Measurements from ENCODE around the gene HP1BP3. TPM values are rescaled to one million over a fixed set of nuclear protein-coding genes. Genes with fewer than 3 reads are reported as not detected.

Gene HP1BP3
- polyA plus RNA-seq, 5 donors, result 280 to 430 (median 419) TPM

DNA sequence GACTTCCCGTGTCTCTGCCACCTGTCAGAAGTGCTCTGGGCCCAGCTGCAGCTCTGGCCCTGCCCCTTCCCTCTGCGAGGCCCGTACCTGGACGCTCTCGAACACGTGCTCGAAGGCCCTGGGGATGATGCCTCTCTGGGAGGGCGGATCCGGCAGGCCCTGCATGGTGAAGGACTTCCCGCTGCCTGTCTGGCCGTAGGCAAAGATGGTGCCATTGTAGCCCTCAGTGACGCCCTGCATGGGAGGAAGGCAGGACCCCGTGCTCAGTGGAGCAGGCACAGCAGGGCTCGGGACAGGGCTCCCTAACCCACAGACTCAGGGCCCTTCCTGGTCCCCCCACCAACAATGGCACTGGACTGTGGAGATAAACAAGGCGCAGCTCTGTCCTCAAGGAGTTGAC is 71.7 kb downstream of the HP1BP3 start:
- DNase-seq, result no peak

DNA sequence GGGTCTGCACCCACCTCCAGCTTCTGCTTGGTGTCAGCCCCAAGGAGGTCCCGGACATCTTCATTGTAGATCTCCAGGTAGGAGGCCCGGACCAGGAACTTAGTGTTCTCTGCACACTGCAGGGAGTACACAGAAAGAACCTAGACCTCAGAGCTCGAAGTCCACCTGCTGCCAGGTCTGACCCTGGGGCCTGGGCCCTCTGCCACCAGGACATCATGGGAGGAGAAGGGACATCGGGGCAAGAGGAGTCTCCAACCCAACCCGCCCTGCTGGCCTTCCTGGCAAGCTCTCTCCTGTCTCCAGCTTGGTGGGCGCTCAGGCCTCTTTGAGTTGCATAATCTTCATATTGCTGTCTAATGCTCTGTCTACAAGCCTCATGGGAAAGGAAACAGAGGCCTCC is 73.7 kb downstream of the HP1BP3 start:
- no peak for DNase-seq

DNA sequence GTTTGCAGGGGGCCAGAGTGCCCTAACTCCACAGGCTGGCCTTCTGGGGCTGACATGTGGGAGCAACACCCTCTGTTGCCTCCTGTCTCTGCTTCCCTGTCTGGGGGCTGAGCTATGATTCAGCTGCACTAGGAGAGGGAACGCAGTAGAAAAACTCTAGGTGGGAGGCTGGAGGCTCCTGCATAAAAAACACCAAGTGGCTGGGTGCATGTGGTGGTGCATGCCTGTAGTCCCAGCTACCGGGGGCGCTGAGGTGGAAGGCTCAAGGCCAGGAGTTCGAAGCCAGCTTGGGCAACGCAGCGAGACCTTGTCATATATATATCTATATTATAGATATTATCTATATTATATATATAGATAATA is 74.9 kb downstream of the HP1BP3 start:
- DNase-seq, result no peak

DNA sequence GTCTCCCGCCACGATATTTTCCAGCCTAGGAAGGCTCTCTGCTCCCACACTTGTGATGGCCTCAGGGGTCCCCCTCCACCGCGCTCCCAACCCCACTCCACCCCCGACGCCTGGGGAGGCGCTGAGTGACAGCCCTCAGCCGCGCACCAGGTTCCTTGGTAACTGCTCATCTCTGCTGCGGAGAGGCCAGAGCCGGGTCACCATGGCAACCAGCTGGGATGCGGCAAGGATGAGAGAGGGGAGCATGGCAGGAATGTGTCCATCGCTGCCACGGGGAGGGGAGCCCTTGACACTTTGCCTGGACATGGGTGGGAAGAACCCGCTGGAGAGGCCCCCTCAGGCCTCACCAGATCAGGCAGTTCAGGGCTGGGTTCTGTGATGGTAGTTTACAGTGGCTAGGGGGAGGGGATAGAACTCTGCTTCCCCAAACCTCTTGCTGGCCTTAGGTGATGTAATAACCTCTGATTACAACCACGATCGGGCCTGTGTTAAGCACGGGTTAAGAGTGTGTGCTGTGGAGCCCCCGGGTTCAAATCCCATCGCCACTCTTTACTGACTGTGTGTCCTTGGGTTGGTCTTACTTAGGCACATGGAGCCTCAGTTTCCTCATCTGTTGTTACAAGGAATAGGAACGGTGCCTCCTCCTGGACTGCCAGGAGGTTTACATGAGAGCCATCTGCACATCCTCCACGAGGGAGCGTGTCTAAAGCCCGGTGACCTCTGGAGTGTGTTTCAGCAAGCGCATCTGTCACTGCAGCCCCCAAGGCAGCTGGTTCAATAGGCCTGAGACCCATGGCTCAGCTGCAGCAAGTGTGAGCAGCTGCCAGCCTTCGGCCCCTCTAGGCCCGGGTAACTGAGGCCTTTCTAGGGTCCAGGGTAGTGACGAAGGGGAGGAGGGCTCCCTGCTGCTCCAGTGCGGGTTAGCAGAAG is 75.6 kb downstream of the HP1BP3 start:
- no peak for DNase-seq

DNA sequence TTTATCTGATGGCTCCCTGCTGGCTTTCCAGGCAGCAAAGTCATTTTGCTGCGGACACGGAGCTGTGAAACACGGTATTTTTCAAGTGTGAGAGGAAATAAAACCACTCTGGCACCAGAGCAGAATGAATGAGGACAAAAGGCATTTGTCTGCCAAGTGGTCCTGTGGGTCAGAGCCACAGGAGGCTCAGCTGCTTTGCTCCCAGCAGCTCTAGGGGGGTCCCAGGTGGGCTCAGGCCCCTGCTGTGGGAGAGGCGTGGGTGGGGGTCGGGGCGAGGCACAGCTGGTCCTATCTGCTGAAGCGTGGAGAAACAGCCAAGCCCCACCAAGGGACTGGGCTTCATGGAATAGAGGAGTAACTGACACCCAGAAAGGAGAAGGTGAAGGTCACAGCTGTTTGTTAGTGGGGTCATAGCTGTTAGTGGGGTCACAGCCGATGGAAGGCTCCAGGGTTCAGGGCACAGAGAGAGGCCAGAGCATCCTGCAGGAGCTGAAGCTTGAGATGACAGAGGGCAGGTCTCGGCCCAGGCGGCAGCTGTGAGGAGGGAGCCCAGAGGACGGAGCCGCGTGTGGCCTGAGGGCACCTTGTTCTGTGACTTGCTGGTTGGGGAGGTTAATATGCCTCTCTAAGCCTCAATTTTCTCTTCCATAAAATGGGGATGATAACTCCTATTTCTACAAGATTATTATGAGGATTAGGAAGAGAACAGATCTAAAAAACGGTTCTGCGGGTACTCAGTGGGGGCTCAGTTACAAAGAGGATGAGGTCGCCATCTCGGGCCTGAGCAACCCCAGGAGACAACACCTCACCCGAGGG is 76.4 kb downstream of the HP1BP3 start:
- DNase-seq, result no peak

DNA sequence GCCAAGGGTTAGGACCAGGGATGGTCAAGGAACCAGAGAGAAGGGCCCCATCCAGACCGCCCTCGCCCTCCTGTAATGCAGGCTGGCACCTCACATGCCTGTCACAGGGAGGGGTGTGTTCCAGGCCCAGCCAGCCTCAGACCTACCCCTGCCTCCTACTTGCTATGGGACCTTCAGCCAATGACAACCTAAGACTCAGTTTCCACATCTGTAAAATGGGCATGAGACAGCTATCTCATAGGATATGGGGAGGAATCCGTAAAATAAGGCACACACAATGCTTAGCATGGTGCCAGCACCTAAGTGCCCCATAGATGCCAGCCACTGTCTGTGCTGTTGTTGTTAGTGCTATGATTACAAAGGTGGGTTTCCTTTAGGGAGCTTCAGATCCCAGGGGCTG is 77.2 kb downstream of the HP1BP3 start:
- DNase-seq, result no peak

DNA sequence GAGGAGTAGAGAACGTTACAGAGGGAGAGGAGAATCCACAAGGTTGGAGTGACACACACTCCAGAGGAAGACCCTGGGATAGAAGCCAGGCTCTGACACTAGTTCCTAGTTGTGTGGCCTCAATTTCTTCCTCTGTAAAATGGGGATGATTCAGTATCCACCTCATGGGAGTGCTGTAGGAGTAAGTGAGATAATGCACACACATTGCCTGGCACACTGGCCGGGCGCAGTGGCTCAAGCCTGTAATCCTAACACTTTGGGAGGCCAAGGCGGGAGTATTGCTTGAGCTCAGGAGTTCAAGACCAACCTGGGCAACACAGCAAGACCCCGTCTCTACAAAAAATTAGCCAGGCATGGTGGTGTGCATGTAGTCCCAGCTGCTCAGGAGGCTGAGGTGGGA is 78.2 kb downstream of the HP1BP3 start:
- no peak for DNase-seq

DNA sequence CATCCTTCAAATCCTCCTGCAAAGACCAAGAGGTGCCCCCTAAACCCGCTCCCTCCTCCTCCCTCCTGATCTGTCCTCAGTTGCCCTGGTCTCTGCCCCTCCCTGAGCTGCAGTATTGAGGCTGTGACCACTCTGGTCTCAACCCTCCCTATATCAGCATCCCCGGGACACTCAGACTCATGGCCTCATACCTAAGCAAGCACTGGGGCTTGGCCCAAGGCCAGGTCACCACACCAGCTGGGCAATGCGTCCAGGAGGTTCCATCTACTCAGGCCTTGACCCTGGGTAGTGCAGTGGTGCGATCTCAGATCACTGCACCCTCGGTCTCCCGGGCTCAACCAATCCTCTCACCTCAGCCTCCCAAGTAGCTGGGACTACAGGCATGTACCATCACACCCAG is 79.0 kb downstream of the HP1BP3 start:
- DNase-seq, result no peak

DNA sequence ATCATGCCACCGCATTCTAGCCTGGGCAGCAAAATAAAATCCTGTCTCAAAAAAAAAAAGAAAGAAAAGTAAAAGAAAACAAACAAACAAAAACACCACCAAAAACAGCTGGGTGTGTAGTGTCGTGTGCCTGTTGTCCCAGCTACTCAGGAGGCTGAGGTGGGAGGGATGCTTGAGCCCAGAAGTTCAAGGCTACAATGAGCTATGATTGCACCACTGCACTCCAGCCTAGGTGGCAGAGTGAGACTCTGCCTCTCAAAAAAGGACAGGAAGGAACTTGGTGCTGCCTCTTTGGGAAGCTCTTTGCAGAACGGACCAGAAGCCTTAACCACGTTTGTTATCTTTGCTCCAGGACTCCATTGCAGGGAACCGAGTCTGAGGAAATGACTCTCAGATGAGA is 80.3 kb downstream of the HP1BP3 start:
- no peak for DNase-seq

DNA sequence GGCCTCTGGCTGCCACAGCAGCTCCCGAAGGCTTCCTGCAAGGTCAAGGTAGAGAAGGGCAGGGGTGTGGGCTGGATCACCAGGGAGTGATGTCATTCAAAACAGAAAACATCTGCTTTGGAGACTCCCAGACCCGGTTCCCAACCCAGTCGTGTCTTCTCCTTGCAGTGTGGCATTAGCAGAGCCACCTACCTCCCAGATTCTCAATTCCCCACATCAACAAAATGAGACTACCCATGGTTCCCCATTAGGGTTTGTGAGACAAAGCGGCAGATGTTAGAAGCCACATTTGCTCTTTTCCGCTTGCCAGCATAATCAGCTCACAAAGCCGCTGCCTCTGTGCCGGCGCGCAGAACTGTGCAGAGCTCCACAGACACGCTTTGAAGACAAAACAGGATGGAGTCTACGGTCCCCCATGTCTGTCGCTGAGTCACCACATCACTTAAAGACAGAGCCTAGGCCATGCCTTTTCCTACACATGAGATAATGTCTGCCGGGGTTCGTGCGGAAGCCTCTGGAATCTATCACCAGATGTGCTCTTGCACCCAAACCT is 81.8 kb downstream of the HP1BP3 start:
- no peak for DNase-seq

DNA sequence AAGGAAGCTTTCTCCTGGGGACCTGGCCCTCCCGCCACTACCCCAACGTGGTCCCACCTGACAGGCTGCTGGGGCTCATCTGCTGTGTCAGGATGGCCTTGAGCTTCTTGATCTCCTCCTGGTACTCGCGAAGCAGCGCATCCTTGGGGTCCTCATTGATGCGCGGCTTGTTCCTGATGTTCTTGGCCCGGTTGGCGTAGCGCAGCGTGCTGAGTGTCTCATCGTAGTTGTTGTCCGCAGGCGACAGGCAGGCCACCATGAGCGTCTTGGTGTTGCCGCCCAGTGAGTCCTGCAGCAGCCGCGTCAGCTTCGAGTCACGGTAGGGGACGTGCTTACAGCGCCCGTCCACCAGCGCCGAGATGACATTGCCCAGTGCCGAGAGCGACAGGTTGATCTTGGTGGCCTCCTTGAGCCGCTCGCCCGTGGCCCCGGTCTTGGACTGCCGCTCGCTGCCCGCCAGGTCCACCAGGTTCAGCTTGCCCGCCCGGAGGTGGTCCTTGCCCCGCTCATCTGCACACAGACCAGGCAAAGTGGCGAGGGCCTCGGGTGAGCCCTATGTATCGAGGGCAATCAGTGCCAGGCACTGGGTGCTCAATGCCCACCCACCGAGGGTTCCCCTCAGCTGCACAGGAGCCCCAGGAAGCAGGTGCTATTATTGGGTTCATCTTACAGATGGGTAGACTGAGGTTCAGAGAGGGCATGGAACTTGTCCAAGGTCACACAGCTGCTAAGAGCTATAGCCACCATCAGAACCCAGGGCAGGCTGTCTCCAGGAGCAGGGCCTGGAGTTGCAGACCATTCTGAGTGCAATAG is 82.5 kb downstream of the HP1BP3 start:
- DNase-seq, result no peak

DNA sequence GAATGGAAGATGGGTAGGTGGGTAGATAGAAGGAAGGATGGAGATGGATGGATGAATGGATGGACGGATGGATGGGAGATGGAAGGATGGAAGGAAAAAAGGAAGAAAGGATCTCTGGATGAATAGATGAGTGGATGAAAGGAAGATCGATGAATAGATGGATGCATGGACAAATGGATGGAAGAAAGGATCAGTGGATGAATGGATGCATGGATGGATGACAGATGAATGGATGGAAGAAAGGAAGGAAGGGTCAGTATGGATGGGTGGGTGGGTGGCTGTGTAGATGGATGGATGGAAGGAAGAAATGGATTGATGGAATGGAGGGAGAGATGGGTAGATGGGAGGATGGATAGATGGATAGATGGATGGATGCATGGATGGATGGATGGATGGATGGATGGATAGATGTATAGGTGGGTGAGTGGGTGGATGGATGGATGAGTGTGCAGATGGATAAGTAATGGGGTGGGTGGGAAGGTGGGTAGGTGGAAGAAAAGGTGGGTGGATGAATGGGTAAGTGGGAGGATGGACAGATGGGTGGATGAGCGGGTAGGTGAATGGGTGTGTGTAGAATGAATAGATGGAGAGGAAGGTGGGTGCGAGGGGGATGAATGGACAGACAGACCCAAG is 83.9 kb downstream of the HP1BP3 start:
- DNase-seq, result no peak

DNA sequence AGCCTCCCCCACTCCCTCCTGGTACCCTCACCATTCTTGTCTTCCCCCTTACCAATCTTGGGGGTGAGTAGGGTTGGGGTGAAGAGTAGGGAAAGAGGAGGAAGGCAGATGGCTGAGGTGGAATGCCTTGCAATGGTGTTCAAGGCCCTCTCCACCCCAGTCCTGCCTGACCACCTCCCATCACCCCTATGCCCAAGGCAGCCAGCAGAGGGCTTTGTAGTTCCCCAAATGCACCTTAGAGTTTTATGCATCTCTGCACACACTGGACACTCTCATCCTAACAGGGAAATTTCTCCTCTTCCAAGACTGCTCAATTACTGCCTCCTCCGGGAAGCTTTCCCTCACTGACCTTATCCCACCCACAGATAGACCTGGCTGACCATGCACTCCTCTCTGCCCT is 84.7 kb downstream of the HP1BP3 start:
- no peak for DNase-seq

DNA sequence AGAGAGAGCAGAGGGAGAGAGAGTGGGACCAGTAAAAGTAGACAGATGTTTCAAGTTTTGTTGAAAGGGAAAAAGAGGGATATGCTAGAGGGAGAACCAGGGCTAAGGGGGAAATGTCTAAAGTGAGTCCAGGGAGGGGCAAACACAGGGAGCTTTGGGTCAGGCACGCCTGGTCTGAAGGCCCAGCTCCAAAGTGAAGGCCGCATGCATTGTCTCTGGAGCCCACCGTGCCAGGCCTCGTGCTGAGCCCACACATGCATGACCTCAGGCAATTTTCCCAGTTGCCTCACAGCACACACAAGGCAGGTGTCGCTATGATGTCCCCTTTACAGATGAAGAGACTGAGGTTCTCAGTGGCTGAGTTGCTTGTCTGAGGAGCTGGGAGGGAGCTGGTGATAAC is 85.3 kb downstream of the HP1BP3 start:
- no peak for DNase-seq

DNA sequence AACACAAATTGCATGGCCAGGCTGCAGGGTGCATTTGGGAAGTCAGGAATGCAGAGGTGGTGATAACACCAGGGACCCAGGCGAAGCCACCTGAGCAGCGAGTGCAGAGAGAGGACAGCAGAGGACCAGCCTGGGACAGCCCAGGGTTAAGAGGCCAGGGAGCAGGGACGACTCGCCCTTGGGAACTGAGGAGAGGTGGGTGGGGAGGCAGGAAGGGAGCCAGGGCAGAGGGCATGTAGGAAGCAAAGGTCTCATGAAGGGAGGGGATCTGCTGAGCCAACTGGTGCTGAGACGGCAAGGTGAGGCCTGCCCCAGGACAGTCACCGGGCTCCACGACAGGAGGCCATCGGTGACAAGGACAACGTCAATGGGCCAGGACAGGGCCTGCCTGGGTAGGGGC is 85.7 kb downstream of the HP1BP3 start:
- no peak for DNase-seq

DNA sequence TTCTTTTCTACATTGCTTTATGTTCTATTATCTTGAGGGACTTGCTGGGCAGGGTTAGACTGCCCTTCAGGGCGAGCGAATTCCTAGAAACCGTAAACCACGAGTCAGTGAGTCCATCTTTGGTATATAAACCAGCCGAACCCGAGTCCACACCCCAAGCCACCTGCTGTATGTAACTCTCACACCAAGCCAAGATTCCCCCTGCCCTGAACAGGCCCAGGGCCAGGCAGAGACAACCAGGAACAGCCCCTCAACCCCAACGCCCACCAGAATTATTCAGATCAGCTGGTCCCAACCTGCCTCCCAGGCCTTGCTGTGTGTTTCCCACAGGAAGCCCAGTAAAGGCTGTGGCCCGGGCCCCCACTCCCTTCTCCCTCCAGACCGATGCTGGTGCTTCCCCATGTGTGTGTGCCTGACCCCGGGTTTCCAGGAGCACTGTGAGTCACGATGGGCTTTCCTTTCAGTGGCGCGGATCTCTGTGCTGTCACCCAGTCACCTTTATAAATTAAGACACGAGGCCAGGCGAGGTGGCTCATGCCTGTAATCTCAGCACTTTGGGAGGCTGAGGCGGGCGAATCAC is 86.4 kb downstream of the HP1BP3 start:
- DNase-seq, result no peak

DNA sequence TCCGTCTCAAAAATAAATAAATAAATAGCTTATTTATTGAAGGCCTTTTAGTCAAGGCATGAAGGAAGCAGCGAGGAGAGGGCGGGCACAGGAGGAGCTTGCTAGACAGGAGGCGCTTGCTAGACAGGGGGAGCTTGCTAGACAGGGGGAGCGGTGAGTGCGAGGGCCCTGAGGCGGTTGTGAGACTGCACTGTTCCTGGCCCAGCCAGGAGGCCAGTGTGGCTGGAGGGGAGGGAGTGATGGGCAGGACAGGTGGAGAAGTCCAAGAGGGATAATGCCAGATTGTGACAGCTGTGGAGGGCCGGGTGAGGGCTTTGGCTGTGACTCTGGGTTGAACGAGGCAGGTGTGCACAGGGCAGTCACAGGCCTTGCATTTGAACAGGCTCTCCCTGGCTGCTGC is 87.5 kb downstream of the HP1BP3 start:
- DNase-seq, result no peak

DNA sequence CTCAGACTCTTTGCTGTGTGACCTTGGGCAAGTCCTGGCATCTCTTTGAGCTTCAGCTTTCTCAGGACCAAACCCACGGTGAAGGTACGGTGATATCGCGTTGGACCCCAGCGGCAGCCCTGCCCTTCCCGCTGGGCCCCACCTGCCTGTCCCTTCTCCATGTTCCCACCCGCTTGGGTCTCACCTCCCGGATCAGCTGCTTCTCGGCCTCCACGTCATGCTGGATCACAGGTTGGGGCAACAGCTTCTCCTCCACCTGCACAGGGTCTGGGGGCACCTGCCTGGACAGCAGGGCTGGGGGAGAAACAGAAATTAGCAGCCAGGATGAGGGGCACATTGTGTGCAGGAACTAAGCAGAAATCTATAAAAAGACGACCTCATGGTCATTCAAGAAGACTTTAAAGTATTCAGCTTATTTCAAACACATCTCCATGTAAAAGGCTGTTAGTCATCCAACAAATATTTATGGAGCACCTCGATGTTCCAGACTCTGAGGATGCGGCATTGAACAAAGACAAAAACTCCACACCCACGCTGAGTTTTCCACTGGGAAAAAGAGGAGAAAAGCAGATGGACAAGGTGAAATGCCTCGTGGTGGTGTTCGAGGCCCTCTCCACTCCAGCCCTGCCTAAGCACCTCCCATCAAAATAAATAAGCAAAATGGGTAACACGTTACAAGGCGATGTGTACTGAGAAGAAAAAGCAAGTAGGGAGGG is 88.8 kb downstream of the HP1BP3 start:
- DNase-seq, result no peak

DNA sequence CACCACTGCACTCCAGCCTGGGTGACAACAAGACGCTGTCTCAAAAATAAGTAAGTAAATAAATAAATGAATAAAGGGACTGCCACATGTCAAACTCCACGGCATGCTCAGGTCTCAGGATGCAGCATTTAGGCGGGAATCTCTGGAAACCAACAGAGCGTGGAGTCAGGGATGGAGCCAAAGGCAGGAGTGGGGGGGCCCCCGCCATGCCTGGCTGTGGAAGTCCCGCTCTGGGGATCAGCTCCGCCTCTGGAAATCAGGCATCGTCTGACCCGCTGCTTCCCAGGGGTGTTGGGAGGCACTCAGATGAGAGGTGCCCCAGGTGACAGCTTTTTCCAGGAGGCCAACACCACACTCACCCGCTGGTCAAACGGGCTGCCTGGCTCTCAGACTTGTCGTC is 89.5 kb downstream of the HP1BP3 start:
- no peak for DNase-seq

All from right lung (tissue), 5 donors.